GM21786 (cell line): ENCODE data around the gene SPTBN4.
"Not testable (repeated sequence)": the region's sequence is repeated elsewhere in the genome, so short reads cannot be mapped to it uniquely, and the experiment has no call there.

Experiments used
- ATAC-seq: cut with Tn5 transposase; IDR thresholded peaks from one replicate; pipeline ENCODE4 v1.9.1; 2021; ENCODE audit not compliant: unreplicated experiment

Gene SPTBN4

GRCh38 chr19:40528078-40528477 lies 61.3 kb downstream of the SPTBN4 start:
- ATAC-seq: no peak

DNA sequence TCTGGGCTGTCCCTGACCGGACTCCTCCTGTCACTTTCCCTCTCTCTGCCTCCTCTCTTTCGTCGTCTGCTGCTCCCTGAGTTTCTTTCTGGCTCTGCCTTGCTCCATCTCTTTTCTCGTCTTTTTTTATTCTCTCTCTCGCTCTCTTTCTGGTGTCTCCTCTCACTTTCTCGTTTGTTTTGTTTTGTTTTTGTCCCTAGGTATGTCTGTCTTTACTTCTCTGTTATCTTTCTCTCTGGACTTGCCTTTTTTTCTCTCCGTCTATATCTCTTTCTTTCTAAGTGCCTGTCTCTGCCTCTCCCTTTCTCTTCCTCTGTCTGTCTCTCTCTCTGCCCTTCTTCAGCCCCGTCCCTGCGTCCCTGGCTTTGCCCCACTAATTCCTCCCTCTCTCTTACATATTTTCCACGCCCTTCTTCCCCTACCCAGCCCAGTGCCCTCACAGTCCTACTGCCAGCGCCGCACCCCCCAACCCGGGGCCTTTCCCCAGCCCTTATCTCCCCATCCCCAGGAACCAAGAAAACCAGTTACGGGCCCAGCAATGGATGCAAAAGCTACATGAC lies 61.8 kb downstream of the SPTBN4 start:
- ATAC-seq: no peak

GRCh38 chr19:40529093-40529954 lies 62.5 kb downstream of the SPTBN4 start:
- peak; percentile 40 for ATAC-seq

- no peak for ATAC-seq
Observed at GRCh38 chr19:40530091-40530901, 63.5 kb downstream of the SPTBN4 start.

- no peak for ATAC-seq
Observed at GRCh38 chr19:40533508-40533907, 66.7 kb downstream of the SPTBN4 start.

GRCh38 chr19:40534148-40534547 lies 67.3 kb downstream of the SPTBN4 start:
- no peak for ATAC-seq

- ATAC-seq: no peak
Observed at GRCh38 chr19:40539070-40539469, 72.3 kb downstream of the SPTBN4 start.

DNA sequence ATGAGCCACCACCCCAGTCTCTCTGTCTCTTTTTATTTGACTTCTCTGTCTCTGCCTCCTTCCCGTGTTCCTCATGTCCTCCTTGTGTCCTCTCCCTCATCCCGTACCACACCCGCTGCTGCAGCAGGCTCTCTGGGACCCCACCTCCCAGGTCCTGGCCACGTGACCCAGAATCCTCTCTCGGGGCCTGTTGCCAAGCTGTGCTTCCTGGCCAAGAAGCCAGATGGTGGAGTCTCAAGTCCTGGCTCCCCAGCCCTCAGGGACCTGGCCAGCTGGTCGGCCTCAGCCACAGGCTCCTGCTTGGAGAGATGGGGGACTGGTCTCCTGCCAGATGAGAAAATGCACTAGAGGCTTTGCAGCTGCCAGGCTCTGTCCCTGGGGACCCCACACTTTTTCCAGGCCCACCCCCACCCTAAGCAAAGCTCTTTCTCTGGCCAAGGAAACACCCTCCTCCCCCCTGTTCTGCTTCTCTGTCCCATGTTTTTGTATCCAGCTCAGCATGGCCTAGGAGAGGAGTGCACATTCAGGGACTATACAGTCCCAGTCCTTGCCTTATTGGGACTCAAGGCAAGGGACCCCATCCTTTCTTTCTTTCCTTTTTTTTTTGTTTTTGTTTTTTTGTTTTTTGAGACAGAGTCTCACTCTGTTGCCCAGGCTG lies 75.5 kb downstream of the SPTBN4 start:
- ATAC-seq: no peak

GRCh38 chr19:40543029-40543597 lies 76.3 kb downstream of the SPTBN4 start:
- ATAC-seq: no peak

DNA sequence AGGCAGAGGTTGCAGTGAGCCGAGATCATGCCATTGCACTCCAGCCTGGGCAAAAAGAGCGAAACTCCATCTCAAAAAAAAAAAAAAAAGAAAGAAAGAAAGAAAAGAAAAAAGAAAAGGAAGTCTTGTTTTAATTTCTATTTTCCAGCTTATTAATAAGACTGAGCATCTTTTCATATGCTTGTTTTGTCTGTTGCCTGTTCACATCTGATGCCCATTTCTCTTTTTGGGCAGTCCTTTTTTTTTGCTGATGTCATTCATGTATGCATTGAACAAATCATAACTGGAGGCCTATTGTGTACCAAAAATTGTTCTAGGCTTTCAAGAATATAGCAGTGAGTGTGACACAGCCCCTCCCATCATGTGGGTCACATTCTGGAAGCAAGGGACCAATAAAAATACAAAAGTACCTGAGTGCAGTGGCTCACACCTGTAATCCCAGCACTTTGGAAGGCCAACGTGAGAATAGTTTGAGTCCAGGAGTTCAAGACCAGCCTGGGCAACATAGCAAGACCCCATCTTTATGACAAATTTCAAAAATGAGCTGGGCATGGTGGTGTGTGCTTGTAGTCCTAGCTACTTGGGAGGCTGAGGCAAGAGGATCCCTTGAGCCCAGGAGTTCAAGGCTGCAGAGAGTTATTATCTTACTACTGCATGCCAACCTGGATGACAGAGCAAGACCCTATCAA lies 79.5 kb downstream of the SPTBN4 start:
- ATAC-seq: not testable (repeated sequence)

GRCh38 chr19:40547190-40547589 lies 80.4 kb downstream of the SPTBN4 start:
- ATAC-seq: not testable (repeated sequence)

GRCh38 chr19:40547836-40548235 lies 81.0 kb downstream of the SPTBN4 start:
- ATAC-seq: no peak

DNA sequence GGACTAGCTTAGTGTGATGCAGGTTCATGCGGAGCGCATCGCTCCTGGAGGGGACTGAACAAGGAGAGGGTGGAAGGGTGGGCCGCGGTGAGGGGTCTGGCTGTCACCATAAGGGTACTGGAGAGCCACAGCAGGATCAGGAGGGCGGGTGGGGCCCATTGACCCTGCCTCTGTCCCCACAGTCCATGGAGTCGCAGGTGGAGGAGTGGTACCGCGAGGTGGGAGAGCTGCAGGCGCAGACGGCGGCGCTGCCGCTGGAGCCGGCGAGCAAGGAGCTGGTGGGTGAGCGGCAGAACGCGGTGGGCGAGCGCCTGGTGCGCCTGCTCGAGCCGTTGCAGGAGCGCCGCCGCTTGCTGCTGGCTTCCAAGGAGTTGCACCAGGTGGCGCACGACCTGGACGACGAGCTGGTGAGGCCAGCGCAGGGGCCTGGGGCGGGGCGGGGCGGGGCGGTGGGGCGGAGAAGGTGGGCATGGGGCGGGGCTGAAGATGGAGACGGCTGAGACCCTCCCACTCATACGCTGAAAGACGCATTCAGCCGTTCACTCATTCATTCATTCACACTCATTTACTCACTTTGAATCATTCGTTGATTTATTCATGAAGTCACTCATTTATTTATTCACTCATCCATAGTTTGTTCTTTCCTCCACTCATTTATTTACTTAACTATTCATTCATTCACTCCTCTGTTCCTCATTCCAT lies 82.4 kb downstream of the SPTBN4 start:
- ATAC-seq: no peak

GRCh38 chr19:40550951-40551350 lies 84.2 kb downstream of the SPTBN4 start:
- ATAC-seq: no peak

GRCh38 chr19:40552848-40553247 lies 86.0 kb downstream of the SPTBN4 start:
- no peak for ATAC-seq

DNA sequence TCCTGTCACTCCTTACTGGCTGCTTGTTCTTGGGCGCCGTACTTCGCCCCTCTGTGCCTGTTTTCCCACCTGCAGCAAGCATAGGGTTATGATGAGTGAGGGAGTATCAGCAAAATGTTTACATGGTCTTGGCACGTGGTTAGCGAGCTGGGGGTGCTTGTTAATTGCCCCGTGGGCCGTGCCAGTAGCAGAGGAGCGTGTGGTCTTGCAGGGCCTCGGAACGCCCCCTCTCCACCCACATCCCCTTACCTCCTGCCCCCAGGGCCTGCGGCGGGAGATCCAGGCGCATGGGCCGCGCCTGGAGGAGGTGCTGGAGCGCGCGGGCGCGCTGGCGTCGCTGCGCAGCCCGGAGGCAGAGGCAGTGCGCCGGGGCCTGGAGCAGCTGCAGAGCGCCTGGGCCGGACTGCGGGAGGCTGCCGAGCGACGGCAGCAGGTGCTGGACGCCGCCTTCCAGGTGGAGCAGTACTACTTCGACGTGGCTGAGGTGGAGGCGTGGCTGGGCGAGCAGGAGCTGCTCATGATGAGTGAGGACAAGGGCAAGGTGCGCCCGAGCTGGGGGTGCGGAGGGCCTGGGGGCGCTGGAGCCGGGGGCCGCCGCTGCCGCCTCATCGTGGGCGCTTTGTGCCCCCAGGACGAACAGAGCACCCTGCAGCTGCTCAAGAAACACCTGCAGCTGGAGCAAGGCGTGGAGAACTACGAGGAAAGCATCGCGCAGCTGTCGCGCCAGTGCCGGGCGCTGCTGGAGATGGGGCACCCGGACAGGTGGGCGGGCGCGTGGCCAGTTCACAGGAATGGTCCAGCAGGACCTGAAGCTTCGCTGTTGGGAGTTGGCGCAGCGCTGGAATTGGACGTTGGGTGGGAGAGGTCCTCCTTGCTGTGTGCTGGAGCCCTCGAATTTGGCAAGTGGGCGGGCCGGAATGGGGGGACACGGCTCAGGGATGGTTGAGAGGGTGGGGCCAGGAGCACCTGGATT lies 87.4 kb downstream of the SPTBN4 start:
- no peak for ATAC-seq

- ATAC-seq: no peak
Observed at GRCh38 chr19:40555978-40556689, 89.3 kb downstream of the SPTBN4 start.
